Measurements from ENCODE around the gene DCC. TPM values are rescaled to one million over a fixed set of nuclear protein-coding genes. Genes with fewer than 3 reads are reported as not detected.

DCC gene
- total RNA-seq, 4 donors from 2014 or later: 0.13 TPM; not detected in 3

DNA sequence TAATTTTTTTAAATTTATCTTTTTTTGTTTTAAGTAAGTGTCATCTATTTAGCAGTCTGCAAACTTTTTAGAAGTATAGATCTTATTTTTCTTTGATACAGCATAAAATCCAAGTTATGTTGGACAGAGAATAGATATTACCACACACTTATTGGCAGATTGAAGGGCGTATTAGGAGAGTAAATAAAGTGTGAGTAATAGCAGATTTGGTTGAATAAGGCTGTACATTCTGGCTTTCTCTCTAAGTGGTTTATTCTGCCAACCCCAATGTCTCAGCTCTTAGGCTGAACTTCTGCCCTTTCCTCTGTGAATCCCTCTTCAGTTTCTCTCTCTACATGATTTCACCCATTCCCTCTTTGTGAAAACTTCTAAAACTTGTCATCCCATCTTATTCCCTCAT lies 651.2 kb downstream of the DCC start:
- no peak for DNase-seq (ENCODE audit: low spot score in 2 of 2)
- intact Hi-C loops (cut with DNase I; ENCODE audit: low total_unique reads): no loop called here
- WGBS, 2 donors: 59 to 83% methylated on average over 1 of the region's 1 CpG
- H3K4me3 ChIP-seq (ENCODE audit: low read depth, poor library complexity, severe bottlenecking): no peak overlapping the region
- TF ChIP-seq POLR2A (IDR thresholded peaks at IDR 0.05): no peak
- TF ChIP-seq, protein P1, sequence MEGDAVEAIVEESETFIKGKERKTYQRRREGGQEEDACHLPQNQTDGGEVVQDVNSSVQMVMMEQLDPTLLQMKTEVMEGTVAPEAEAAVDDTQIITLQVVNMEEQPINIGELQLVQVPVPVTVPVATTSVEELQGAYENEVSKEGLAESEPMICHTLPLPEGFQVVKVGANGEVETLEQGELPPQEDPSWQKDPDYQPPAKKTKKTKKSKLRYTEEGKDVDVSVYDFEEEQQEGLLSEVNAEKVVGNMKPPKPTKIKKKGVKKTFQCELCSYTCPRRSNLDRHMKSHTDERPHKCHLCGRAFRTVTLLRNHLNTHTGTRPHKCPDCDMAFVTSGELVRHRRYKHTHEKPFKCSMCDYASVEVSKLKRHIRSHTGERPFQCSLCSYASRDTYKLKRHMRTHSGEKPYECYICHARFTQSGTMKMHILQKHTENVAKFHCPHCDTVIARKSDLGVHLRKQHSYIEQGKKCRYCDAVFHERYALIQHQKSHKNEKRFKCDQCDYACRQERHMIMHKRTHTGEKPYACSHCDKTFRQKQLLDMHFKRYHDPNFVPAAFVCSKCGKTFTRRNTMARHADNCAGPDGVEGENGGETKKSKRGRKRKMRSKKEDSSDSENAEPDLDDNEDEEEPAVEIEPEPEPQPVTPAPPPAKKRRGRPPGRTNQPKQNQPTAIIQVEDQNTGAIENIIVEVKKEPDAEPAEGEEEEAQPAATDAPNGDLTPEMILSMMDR (IDR thresholded peaks at IDR 0.05): no peak

GRCh38 chr18:52992041-52992440 lies 652.0 kb downstream of the DCC start:
- 66 to 70% methylated on average over 6 of the region's 6 CpGs for WGBS, 2 donors

DNA sequence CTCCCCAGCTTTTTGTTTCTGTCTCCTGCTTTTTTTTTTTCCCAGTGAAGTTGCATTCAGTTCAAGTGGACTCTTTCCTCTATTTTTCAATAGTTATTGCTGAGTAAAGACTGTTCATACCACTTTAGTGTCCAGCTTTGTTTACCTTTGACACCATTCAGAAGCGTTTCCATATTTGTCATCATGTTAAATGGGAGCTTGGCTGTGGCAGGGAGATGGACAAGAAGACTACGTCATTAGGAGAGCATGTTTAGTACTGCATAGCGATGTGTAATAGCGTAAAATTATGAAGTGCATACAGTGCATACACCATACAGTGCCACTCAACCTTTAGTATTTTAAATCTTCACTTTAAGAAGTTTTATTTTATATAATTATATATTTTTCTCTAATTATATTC lies 655.9 kb downstream of the DCC start:
- H3K4me3 ChIP-seq (ENCODE audit: low read depth, poor library complexity, severe bottlenecking): no peak overlapping the region
- TF ChIP-seq, protein P1 (IDR thresholded peaks at IDR 0.05): no peak
- TF ChIP-seq POLR2A (IDR thresholded peaks at IDR 0.05): no peak
- 82 to 85% methylated on average over 4 of the region's 4 CpGs for WGBS, 2 donors
- no peak for DNase-seq (ENCODE audit: low spot score in 2 of 2)
- intact Hi-C loops (cut with DNase I; ENCODE audit: low total_unique reads): no loop called here

More at GRCh38 chr18:52992041-52992440, 652.0 kb downstream of the DCC start:
- no peak overlapping the region for H3K4me3 ChIP-seq (ENCODE audit: low read depth, poor library complexity, severe bottlenecking)
- intact Hi-C loops (cut with DNase I; ENCODE audit: low total_unique reads): no loop called here
- DNase-seq (ENCODE audit: low spot score in 2 of 2): no peak
- no peak for TF ChIP-seq POLR2A (IDR thresholded peaks at IDR 0.05)
- TF ChIP-seq, protein P1 (IDR thresholded peaks at IDR 0.05): no peak

DNA sequence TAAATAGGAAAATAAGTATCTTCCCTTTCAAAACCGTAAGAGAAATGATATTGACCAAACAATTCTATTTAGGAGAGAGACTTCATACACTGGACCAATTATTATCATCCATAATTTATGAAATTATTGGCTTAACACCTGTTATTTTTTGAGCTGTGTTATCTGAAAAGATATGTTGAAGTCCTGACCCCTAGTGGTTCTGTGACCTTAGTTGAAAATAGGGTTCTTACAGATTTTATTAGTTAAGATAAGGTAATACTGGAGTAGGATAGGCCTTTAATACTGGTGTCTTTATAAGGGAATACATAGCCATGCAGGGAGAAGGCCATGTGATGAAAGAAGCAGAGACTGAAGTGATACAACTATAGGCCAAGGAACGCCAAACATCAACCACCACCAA lies 659.6 kb downstream of the DCC start:
- no peak overlapping the region for H3K4me3 ChIP-seq (ENCODE audit: low read depth, poor library complexity, severe bottlenecking)

DNA sequence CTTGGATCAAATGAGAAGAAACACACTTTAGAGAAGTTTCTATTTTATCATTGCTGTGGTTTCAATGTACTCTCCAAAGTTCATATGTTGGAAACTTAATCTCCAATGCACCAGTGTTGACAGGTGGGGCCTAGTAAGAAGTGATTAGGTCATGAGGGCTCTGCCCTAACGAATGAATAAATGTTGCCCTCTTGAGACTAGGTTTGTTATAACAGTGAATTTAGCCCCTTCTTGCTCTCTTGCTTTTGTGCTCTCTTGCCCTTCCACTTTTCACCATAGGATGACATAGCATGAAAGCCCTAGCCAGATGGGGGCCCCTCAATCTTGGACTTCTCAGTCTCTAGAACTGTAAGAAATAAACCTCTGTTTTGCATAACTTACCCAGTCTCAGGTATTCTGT lies 664.8 kb downstream of the DCC start:
- WGBS, 2 donors: 30 to 37% methylated on average over 1 of the region's 1 CpG

More for the DNA sequence above, 659.6 kb downstream of the DCC start:
- TF ChIP-seq, protein P1 (IDR thresholded peaks at IDR 0.05): no peak
- no peak for TF ChIP-seq POLR2A (IDR thresholded peaks at IDR 0.05)
- WGBS, 2 donors: 85 to 88% methylated on average over 2 of the region's 2 CpGs
- intact Hi-C loops (cut with DNase I; ENCODE audit: low total_unique reads): no loop called here
- DNase-seq (ENCODE audit: low spot score in 2 of 2): no peak

DNA sequence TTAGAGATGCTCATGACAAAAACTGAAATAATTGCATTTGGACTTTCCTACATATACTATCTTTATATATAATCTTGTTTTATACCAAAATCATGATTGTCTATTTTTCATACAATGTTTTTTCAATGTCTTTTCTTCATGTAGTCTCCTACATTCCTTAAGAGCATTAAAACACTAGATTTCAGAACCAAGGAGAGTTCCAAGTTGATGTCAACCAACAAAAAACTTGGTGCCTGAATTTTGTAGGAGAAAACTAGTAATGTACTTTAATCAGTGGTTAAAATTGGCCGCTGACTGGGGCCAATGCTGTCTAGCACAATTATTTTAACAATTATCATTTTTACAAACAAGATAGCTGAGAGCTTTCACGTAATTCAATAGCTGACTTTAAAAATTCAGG lies 678.8 kb downstream of the DCC start:
- no peak for TF ChIP-seq POLR2A (IDR thresholded peaks at IDR 0.05)
- TF ChIP-seq, protein P1 (IDR thresholded peaks at IDR 0.05): no peak
- 54 to 63% methylated on average over 2 of the region's 2 CpGs for WGBS, 2 donors
- intact Hi-C loops (cut with DNase I; ENCODE audit: low total_unique reads): no loop called here
- no peak overlapping the region for H3K4me3 ChIP-seq (ENCODE audit: low read depth, poor library complexity, severe bottlenecking)
- DNase-seq (ENCODE audit: low spot score in 2 of 2): no peak

More for the DNA sequence above, 664.8 kb downstream of the DCC start:
- intact Hi-C loops (cut with DNase I; ENCODE audit: low total_unique reads): no loop called here
- DNase-seq (ENCODE audit: low spot score in 2 of 2): no peak
- TF ChIP-seq POLR2A (IDR thresholded peaks at IDR 0.05): no peak
- TF ChIP-seq, protein P1 (IDR thresholded peaks at IDR 0.05): no peak
- no peak overlapping the region for H3K4me3 ChIP-seq (ENCODE audit: low read depth, poor library complexity, severe bottlenecking)
